ENCODE measurements around the gene ZNF511. TPM values are rescaled to one million over a fixed set of nuclear protein-coding genes. Genes with fewer than 3 reads are reported as not detected.
A peak's percentile ranks its signal among the peaks of the same experiment; 100 is the strongest.

ZNF511 gene
- total and polyA plus RNA-seq, 3 experiments from 2014 or later, result 82.2 to 90.8 (median 83.2) TPM

DNA sequence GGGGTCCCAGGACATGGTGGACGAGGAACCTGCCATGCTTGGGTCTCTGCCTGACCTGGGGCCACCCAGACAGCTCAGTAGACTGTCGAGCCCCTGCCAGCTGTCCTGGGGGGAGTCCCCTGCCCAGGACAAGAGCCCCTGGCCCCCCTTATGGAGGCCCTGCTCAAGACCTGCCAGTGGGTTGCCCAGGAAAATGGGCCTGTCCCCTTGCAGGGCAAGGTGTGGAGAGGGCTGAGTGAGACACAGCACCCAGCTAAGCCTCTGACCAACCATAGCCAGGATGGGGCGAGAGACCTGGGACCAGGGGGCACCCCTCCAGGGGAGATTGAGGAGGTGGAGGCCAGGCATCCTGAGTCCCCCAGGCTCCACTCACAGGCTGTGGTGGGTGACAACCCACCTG is 47.3 kb downstream of the ZNF511 start:
- no peaks in the 10 kb centered on the region for H3K9me3 Mint-ChIP-seq
- H3K4me1 Mint-ChIP-seq, result peaks cover 5 to 24% (median 12%) of the 10 kb centered on the region in 3 donors
- peaks cover 0 to 1% of the 10 kb centered on the region in 2 donors for H3K27me3 Mint-ChIP-seq
- POLR2A ChIA-PET, result interaction anchor here (1.1 to 1.3 kb wide), 2 partner anchors 20 to 23 kb away, joined by 3 to 4 read pairs; partner anchors contain the start of gene PAOX
- Histone ChIP-seq H3K27me3 (ENCODE audit: insufficient read depth, low read length, poor library complexity, severe bottlenecking) (no peaks in the 10 kb centered on the region), H3K27ac (ENCODE audit: low read depth, low read length) (no peak overlapping the region), H3K9me3 (ENCODE audit: low read length) (no peaks in the 10 kb centered on the region), H3K36me3 (ENCODE audit: insufficient read depth, low read length) (no peaks in the 10 kb centered on the region), H3K4me1 (ENCODE audit: insufficient read depth, low read length) (peaks cover 6% of the 10 kb centered on the region), H3K4me3 (ENCODE audit: low read length) (no peak overlapping the region)
- no peak for DNase-seq
- no peak overlapping the region for H3K27ac Mint-ChIP-seq
- peak overlapping the region; percentile 19 to 80 (median 67) for H3K4me3 Mint-ChIP-seq
- H3K36me3 Mint-ChIP-seq, result no peaks in the 10 kb centered on the region
- CTCF ChIA-PET, result interaction anchor here (1.3 to 4.0 kb wide), 3 partner anchors 19 to 26 kb away, joined by 3 to 19 read pairs (median 3); partner anchors contain the start of gene CALY

DNA sequence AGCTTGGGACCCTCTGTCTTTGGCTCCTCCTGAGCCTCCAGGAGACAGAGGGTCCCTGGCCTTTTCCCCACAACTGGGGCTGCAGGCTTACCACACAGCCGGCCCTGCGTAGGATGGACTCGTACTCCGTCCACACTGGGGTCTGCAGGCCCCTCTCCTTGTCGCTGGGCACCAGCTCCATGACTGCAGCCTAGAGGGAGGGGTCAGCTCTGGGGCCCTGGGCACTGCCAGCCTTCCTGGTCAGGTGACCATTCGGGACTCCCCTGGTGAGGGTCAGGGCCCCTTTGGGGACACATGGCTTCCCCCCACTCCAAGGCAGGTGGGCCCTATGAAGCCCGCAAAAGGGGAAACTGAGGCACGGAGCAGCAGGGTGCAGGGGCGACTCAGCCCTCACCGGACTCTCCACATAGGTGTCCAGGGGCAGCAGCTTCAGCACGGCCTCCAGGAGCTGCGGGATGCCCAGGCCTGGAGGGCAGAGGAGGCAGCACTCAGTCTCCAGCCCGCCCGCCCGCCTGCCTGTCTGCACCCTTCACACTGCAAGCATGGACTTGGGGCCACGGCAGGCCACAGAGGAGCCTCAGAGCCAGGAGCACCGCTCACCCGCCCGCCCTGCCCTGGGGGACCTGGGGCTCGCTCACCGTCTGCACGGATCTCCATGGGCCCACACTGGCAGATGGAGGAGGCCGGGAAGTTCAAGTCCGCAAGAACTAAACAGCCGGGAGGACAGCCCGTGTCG is 48.0 kb downstream of the ZNF511 start:
- peak overlapping the region; percentile 38 for H3K27ac ChIP-seq (ENCODE audit: low read depth, low read length)
- no peaks in the 10 kb centered on the region for H3K9me3 Mint-ChIP-seq
- no peaks in the 10 kb centered on the region for H3K9me3 ChIP-seq (ENCODE audit: low read length)
- H3K4me3 Mint-ChIP-seq, result peak overlapping the region; percentile 61 to 82 (median 76)
- peak overlapping the region in 2 of 8 donors; percentile 10 to 55 for H3K27ac Mint-ChIP-seq
- H3K36me3 Mint-ChIP-seq, result no peaks in the 10 kb centered on the region
- no peak for DNase-seq
- H3K4me1 ChIP-seq (ENCODE audit: insufficient read depth, low read length), result peaks cover 6% of the 10 kb centered on the region
- no peaks in the 10 kb centered on the region for H3K36me3 ChIP-seq (ENCODE audit: insufficient read depth, low read length)
- ChIA-PET POLR2A (interaction anchor here (1.1 to 1.9 kb wide), 3 partner anchors 21 to 33 kb away, joined by 3 to 7 read pairs (median 4); partner anchors contain the start of gene PAOX), CTCF (interaction anchor here (1.3 to 4.0 kb wide), 3 partner anchors 20 to 27 kb away, joined by 3 to 19 read pairs (median 3); partner anchors contain the start of gene CALY)
- H3K27me3 ChIP-seq (ENCODE audit: insufficient read depth, low read length, poor library complexity, severe bottlenecking), result no peaks in the 10 kb centered on the region
- peaks cover 7 to 31% (median 19%) of the 10 kb centered on the region in 3 donors for H3K4me1 Mint-ChIP-seq
- H3K4me3 ChIP-seq (ENCODE audit: low read length), result peak overlapping the region; percentile 59
- peaks cover 0 to 1% of the 10 kb centered on the region in 2 donors for H3K27me3 Mint-ChIP-seq

DNA sequence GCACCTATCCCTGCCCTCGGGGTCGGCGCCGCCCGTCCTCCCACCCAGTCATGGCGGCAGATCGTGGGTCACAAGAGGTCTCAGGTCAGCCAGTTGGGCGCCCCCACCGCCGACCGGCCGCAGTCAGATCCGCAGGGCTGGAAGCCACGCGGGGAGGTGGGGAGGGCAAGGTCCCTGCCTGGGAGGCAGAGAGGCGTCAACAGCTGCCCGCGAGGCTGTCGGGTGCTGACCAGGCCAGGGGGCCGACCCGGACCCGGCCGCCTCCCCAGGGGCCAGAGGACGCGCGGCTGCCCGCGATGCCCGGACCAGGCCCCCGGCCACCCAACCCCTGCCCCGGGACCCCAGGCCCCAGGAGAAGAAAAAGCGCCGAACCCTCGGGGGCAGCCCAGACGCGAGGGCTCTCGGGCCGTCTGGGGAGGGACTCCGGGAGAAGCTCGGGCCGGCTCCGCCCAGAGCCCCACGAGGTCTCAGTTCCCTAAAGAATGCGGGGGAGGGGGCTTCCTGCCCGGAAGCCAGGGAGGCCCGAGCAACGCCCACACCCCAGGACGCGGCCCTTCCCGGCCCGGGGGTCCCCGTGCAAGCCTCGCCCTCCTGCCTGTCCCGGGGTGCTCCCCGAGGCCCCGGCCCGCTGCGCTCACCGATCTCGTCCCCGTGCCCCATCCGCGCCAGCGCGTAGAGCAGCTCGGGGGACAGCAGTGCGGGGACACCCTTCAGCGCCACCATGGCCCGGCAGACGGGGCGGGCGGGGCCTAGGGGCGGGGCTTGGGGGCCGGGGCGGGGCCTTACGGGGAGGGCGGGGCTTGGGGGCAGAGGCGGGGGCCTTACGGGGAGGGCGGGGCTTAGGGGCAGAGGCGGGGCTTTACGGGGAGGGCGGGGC is 48.8 kb downstream of the ZNF511 start, which contains the start of gene FUOM:
Gene FUOM (minus strand): TSS at position 735 of the 877 bp plus-strand sequence. CDS start 12 bp downstream, at position 723.
- H3K4me1 Mint-ChIP-seq, result peaks cover 9 to 37% (median 25%) of the 10 kb centered on the region in 3 donors
- H3K4me3 Mint-ChIP-seq, result peak within 1 kb of the TSS; percentile 61 to 89 (median 76)
- no peaks in the 10 kb centered on the region for H3K9me3 ChIP-seq (ENCODE audit: low read length)
- DNase-seq, result peak; percentile 62 to 84 (median 74)
- H3K4me1 ChIP-seq (ENCODE audit: insufficient read depth, low read length), result peaks cover 6% of the 10 kb centered on the region
- no peaks in the 10 kb centered on the region for H3K27me3 ChIP-seq (ENCODE audit: insufficient read depth, low read length, poor library complexity, severe bottlenecking)
- H3K27me3 Mint-ChIP-seq, result peaks cover 0 to 1% of the 10 kb centered on the region in 2 donors
- peak within 1 kb of the TSS in 3 of 8 donors; percentile 10 to 55 (median 41) for H3K27ac Mint-ChIP-seq
- H3K36me3 Mint-ChIP-seq, result peaks cover 0 to 8% (median 6%) of the 10 kb centered on the region in 3 donors
- H3K36me3 ChIP-seq (ENCODE audit: insufficient read depth, low read length), result no peaks in the 10 kb centered on the region
- ChIA-PET CTCF (interaction anchor here (1.8 to 4.0 kb wide), 2 partner anchors 22 to 28 kb away, joined by 3 to 19 read pairs; no protein-coding TSS in a partner anchor), POLR2A (interaction anchor here (1.9 kb wide), 1 partner anchor 32 kb away, joined by 7 read pairs; no protein-coding TSS in a partner anchor)
- peak within 1 kb of the TSS; percentile 38 for H3K27ac ChIP-seq (ENCODE audit: low read depth, low read length)
- no peaks in the 10 kb centered on the region for H3K9me3 Mint-ChIP-seq
- peak within 1 kb of the TSS; percentile 59 for H3K4me3 ChIP-seq (ENCODE audit: low read length)

DNA sequence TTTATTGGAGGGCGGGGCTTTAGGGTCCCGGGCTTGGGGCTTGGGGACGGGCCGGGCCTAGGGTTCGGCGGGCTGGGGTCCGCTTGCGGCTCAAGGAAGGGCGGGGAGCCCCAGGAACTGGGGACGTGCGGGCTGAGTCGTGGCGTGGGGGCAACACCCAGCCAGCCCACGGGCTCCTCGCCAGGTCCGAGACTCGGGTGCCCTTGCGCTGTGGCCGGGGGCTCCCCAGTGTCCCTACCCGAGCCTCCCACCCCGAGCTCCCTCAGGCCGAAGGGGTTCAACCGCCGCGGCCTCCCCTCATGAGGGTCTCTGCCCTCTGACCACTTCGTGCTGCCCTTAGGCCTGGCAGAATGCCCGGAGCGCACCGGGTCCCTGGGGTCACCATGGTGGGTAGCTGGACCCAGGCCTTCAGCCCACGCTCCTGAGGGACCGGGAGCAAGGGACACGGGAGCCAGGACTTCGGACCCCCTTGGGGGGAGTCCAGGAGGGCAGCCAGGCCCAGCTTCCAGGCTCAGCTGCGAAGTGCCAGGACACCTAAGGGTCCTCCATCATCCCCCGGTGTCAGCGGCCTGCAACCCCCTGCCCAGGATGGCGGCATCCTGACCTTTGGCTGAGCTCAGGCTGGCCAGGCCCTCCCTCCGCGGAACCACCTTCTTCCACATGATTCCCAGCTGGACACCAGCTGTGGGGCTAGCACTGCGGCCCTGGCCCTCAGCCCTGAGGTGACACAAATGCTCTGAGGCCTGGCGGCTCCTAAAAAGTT is 49.6 kb downstream of the ZNF511 start:
- Mint-ChIP-seq H3K9me3 (no peaks in the 10 kb centered on the region), H3K27ac (peak overlapping the region in 1 of 8 donors; percentile 41), H3K36me3 (peaks cover 0 to 15% (median 6%) of the 10 kb centered on the region in 3 donors), H3K4me1 (peaks cover 9 to 37% (median 25%) of the 10 kb centered on the region in 3 donors), H3K27me3 (no peaks in the 10 kb centered on the region), H3K4me3 (peak overlapping the region in 1 of 7 donors; percentile 3)
- peak in 1 of 5 donors; percentile 38 for DNase-seq
- Histone ChIP-seq H3K27ac (ENCODE audit: low read depth, low read length) (no peak overlapping the region), H3K36me3 (ENCODE audit: insufficient read depth, low read length) (no peaks in the 10 kb centered on the region), H3K9me3 (ENCODE audit: low read length) (no peaks in the 10 kb centered on the region), H3K4me3 (ENCODE audit: low read length) (no peak overlapping the region), H3K4me1 (ENCODE audit: insufficient read depth, low read length) (peaks cover 6% of the 10 kb centered on the region), H3K27me3 (ENCODE audit: insufficient read depth, low read length, poor library complexity, severe bottlenecking) (no peaks in the 10 kb centered on the region)
- POLR2A ChIA-PET, result interaction anchor here (1.9 kb wide), 1 partner anchor 31 kb away, joined by 7 read pairs; no protein-coding TSS in a partner anchor
- CTCF ChIA-PET, result interaction anchor here (4.0 kb wide), 1 partner anchor 29 kb away, joined by 19 read pairs; no protein-coding TSS in a partner anchor

DNA sequence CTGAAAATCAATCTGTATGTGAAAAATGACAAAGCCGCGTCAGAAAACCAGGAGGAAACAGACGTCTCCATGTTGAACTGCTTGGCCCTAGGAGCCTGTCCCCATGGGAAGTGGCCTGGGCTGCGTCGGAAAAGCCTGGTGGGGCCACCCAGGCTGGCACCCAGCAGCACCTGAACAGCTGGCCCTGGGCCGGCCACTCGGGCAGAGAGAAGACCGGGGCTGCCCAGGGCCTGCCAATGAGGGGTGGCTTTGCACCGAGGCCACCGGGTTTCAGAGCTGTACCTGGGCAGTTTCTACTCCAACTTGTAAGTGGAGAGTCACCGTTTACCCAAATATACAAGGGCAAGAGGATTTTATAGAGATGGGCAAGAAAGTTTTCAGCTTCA is 50.2 kb downstream of the ZNF511 start:
- Mint-ChIP-seq H3K4me3 (peak overlapping the region in 1 of 7 donors; percentile 3), H3K27ac (peak overlapping the region in 2 of 8 donors; percentile 41 to 84), H3K36me3 (peaks cover 0 to 15% (median 6%) of the 10 kb centered on the region in 3 donors), H3K9me3 (no peaks in the 10 kb centered on the region), H3K27me3 (no peaks in the 10 kb centered on the region), H3K4me1 (peaks cover 9 to 37% (median 25%) of the 10 kb centered on the region in 3 donors)
- Histone ChIP-seq H3K27me3 (ENCODE audit: insufficient read depth, low read length, poor library complexity, severe bottlenecking) (no peaks in the 10 kb centered on the region), H3K4me3 (ENCODE audit: low read length) (no peak overlapping the region), H3K4me1 (ENCODE audit: insufficient read depth, low read length) (peaks cover 6% of the 10 kb centered on the region), H3K27ac (ENCODE audit: low read depth, low read length) (no peak overlapping the region), H3K9me3 (ENCODE audit: low read length) (no peaks in the 10 kb centered on the region), H3K36me3 (ENCODE audit: insufficient read depth, low read length) (no peaks in the 10 kb centered on the region)
- ChIA-PET CTCF (interaction anchor here (3.5 kb wide), 1 partner anchor 29 kb away, joined by 16 read pairs; no protein-coding TSS in a partner anchor), POLR2A (no interaction called here)
- DNase-seq, result peak in 1 of 5 donors; percentile 45

DNA sequence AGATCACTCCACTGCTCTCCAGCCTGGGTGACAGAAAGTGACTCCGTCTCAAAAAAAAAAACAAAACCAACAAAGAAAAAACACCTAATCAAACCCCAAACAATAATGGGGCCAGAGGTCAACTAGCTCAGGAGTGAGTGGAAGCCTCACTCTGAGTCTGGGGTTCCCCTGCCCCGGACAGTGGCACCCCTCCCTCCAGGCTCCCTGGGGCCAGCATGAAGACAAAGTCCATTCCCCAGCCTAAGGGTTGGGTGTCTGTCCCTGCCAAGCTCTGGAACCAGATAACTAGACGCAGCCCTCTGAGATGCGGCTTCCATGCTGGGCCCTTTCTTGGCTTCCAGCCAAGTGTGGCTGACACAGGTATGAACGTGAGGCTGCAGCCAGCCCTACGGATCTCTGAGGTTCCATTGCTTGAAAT is 50.8 kb downstream of the ZNF511 start:
- Histone ChIP-seq H3K9me3 (ENCODE audit: low read length) (no peaks in the 10 kb centered on the region), H3K4me1 (ENCODE audit: insufficient read depth, low read length) (peaks cover 6% of the 10 kb centered on the region), H3K27ac (ENCODE audit: low read depth, low read length) (no peak overlapping the region), H3K36me3 (ENCODE audit: insufficient read depth, low read length) (no peaks in the 10 kb centered on the region), H3K4me3 (ENCODE audit: low read length) (no peak overlapping the region), H3K27me3 (ENCODE audit: insufficient read depth, low read length, poor library complexity, severe bottlenecking) (no peaks in the 10 kb centered on the region)
- H3K27ac Mint-ChIP-seq, result peak overlapping the region in 3 of 8 donors; percentile 29 to 64 (median 32)
- no peaks in the 10 kb centered on the region for H3K27me3 Mint-ChIP-seq
- peaks cover 9 to 37% (median 25%) of the 10 kb centered on the region in 3 donors for H3K4me1 Mint-ChIP-seq
- H3K4me3 Mint-ChIP-seq, result peak overlapping the region in 1 of 7 donors; percentile 33
- peak in 2 of 5 donors; percentile 28 to 68 for DNase-seq
- H3K9me3 Mint-ChIP-seq, result no peaks in the 10 kb centered on the region
- H3K36me3 Mint-ChIP-seq, result peaks cover 1 to 19% (median 6%) of the 10 kb centered on the region in 3 donors
- POLR2A ChIA-PET, result no interaction called here
- CTCF ChIA-PET, result interaction anchor here (3.5 kb wide), 1 partner anchor 30 kb away, joined by 16 read pairs; no protein-coding TSS in a partner anchor

Measured in CD8-positive, alpha-beta memory T cell (primary cell).